Colonic mucosa (tissue), 4 donors: ENCODE measurements around the gene MINK1. TPM values are rescaled to one million over a fixed set of nuclear protein-coding genes. Genes with fewer than 3 reads are reported as not detected.

Experiments used
- DNase-seq: peaks from one replicate; pipeline ENCODE4 v3.0.0-alpha.2; 2020
- H3K27ac ChIP-seq: fragments of 200-600 bp; one replicate; pipeline ENCODE4 v1.8.0; 2021
- H3K27me3 ChIP-seq: fragments of 200-600 bp; one replicate; pipeline ENCODE4 v1.8.0; 2021
- H3K36me3 ChIP-seq: fragments of 200-600 bp; one replicate; pipeline ENCODE4 v1.8.0; 2021
- H3K4me1 ChIP-seq: fragments of 200-600 bp; one replicate; pipeline ENCODE4 v1.8.0; 2021; ENCODE audit warnings: mild to moderate bottlenecking
- H3K4me3 ChIP-seq: fragments of 200-600 bp; one replicate; pipeline ENCODE4 v1.8.0; 2021
- H3K9ac ChIP-seq, 2 donors: one replicate each; pipeline ENCODE4 v1.7.0; 2013; ENCODE audit warnings: control low read depth in 2 of 2, low read depth in 2 of 2, low read length in 2 of 2
- H3K9me3 ChIP-seq: fragments of 200-600 bp; one replicate; pipeline ENCODE4 v1.8.0; 2021
- intact Hi-C: fragments of 100-400 bp; cut with DNase I; formaldehyde crosslinking; loops from one replicate; pipeline ENCODE4 v1.14.1; 2022
- total RNA-seq, 2 donors: library from RNA; stranded (reverse); fragmentation: NEBNext Ultra II Directional in 1 of 2; extraction: Animal tissue kit (Norgen Biotek cat#: 25700) in 1 of 2; gene quantifications; one replicate each; pipeline ENCODE4 v1.2.1, GENCODE V29; 2021
- TF ChIP-seq, protein P1 (sequence below): fragments of 200-600 bp; IDR thresholded peaks from one replicate; pipeline ENCODE4 v1.8.0; 2022; ENCODE audit warnings: antibody characterized with exemption, mild to moderate bottlenecking
- donor health status: healthy.
- donor health status: DM: no; HTN: no; CAD: no.
- donor health status: DM: no; HTN: no; CAD: no.

The MINK1 gene
- 100 to 1,000 TPM; 172 to 215 TPM for total RNA-seq

GRCh38 chr17:4833178-4833940 is at the start of gene MINK1:
MINK1 (plus strand) TSS chr17:4833340; CDS start chr17:4833584, 244 bp downstream.
- Histone ChIP-seq H3K9me3 (no peaks in the 10 kb centered on the region), H3K36me3 (no peaks in the 10 kb centered on the region), H3K4me3 (peak within 1 kb of the TSS; percentile 94), H3K27ac (peak within 1 kb of the TSS; percentile 98), H3K27me3 (no peaks in the 10 kb centered on the region), H3K4me1 (peaks cover 14% of the 10 kb centered on the region), H3K9ac (peak within 1 kb of the TSS; percentile 81 to 90)
- intact Hi-C loops = no loop called here
- TF ChIP-seq, protein P1, sequence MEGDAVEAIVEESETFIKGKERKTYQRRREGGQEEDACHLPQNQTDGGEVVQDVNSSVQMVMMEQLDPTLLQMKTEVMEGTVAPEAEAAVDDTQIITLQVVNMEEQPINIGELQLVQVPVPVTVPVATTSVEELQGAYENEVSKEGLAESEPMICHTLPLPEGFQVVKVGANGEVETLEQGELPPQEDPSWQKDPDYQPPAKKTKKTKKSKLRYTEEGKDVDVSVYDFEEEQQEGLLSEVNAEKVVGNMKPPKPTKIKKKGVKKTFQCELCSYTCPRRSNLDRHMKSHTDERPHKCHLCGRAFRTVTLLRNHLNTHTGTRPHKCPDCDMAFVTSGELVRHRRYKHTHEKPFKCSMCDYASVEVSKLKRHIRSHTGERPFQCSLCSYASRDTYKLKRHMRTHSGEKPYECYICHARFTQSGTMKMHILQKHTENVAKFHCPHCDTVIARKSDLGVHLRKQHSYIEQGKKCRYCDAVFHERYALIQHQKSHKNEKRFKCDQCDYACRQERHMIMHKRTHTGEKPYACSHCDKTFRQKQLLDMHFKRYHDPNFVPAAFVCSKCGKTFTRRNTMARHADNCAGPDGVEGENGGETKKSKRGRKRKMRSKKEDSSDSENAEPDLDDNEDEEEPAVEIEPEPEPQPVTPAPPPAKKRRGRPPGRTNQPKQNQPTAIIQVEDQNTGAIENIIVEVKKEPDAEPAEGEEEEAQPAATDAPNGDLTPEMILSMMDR = no peak
- peak; percentile 89 for DNase-seq

- Histone ChIP-seq H3K9ac (no peak overlapping the region), H3K4me1 (no peaks in the 10 kb centered on the region), H3K27ac (no peak overlapping the region), H3K9me3 (no peaks in the 10 kb centered on the region), H3K4me3 (no peak overlapping the region), H3K36me3 (no peaks in the 10 kb centered on the region), H3K27me3 (peaks cover 5% of the 10 kb centered on the region)
- no peak for DNase-seq
- intact Hi-C loops = loop anchor here (5.0 kb wide), 1 partner anchor 53 kb away; the partner anchor contains the start of gene MED11
- TF ChIP-seq, protein P1 = no peak
Observed at GRCh38 chr17:4785311-4786105, 47.6 kb upstream of the MINK1 start.

DNA sequence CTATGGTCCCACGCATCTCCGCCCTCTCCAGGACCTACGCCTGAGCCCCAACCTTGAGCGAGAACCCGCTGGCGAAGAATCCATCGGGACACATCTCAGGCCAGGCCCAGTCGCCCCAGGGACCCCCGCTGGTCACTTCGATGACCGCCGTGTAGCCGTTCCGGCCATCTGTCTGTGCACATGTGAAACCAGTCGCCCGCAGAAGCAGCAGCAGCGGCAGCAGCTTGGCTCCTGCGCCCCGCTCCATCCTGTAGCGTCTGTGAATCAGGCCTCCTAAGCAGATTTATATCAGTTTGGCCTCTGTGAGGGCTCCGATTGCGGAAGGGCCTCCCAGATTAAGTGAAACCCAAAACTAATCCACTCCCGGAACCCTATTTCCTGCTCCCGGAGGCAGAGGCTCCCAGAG is 47.0 kb upstream of the MINK1 start, which contains the start of gene VMO1:
TSS of gene VMO1 (minus strand) at position 259 of the 406 bp plus-strand sequence. CDS start at position 247, 12 bp downstream.
- Histone ChIP-seq H3K4me3 (no peak within 1 kb of the TSS), H3K36me3 (no peaks in the 10 kb centered on the region), H3K27me3 (peaks cover 5% of the 10 kb centered on the region), H3K9ac (peak within 1 kb of the TSS in 1 of 2 donors; percentile 58), H3K4me1 (no peaks in the 10 kb centered on the region), H3K27ac (no peak within 1 kb of the TSS), H3K9me3 (no peaks in the 10 kb centered on the region)
- no peak for DNase-seq
- TF ChIP-seq, protein P1 = no peak
- intact Hi-C loops = loop anchor here (5.0 kb wide), 1 partner anchor 54 kb away; the partner anchor contains the start of gene MED11

GRCh38 chr17:4786516-4786915 is 46.6 kb upstream of the MINK1 start:
- H3K27ac ChIP-seq = no peak overlapping the region
- H3K4me1 ChIP-seq = no peaks in the 10 kb centered on the region
- no peak overlapping the region for H3K4me3 ChIP-seq
- peaks cover 5% of the 10 kb centered on the region for H3K27me3 ChIP-seq
- H3K36me3 ChIP-seq = no peaks in the 10 kb centered on the region
- H3K9ac ChIP-seq = peak overlapping the region in 1 of 2 donors; percentile 58
- TF ChIP-seq, protein P1 = no peak
- intact Hi-C loops = loop anchor here (5.0 kb wide), 1 partner anchor 54 kb away; the partner anchor contains the start of gene MED11
- DNase-seq = no peak
- H3K9me3 ChIP-seq = no peaks in the 10 kb centered on the region

- TF ChIP-seq, protein P1 = no peak
- intact Hi-C loops = loop anchor here (2.0 to 5.0 kb wide), 2 partner anchors 56 to 101 kb away; partner anchors contain the start of gene MED11
- Histone ChIP-seq H3K9me3 (no peaks in the 10 kb centered on the region), H3K36me3 (no peaks in the 10 kb centered on the region), H3K4me1 (no peaks in the 10 kb centered on the region), H3K4me3 (no peak overlapping the region), H3K27me3 (peaks cover 5% of the 10 kb centered on the region), H3K27ac (no peak overlapping the region), H3K9ac (peak overlapping the region; percentile 77 to 82)
- no peak for DNase-seq
Observed at GRCh38 chr17:4788159-4788806, 44.9 kb upstream of the MINK1 start.
